Measurements from ENCODE around the gene SMNDC1.

The SMNDC1 gene

DNA sequence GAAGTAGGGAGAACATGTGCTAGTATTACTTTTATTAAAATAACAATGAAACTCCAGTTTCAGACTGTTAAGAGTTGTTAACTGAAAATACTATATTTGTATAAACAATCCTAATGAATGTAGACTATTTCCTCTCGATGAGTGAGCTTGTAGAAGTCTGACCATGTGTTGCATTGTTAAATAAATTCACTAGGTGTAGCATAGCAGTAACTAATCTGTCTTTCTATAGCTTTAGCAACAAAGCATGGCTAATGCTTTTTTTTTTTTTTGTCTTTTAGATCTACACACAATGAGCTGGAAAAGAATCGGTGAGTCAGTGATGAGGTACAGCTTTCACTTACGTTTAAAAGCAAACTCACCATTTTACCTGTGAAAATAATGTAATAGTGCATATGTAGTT is 60.2 kb downstream of the SMNDC1 start:
- DNase-seq = no peak

DNA sequence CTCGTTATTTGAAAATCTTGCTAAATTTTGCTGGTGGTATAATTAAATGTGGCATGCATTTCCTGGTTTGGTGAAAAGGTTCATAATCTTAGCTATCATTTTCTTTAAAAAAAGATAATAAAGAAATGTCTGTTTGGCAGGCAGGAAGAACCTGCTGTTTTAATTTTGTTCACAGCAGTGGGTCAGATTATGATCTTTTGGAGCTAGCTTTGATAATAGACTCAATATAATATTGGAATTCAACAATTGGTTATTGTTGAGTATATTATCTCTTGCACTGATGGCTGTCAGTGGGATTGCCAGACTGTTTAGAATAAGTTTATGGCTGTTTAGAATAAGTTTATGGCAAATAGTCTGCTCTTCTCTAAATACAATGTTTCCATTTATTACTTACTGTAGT is 62.2 kb downstream of the SMNDC1 start:
- no peak for DNase-seq

DNA sequence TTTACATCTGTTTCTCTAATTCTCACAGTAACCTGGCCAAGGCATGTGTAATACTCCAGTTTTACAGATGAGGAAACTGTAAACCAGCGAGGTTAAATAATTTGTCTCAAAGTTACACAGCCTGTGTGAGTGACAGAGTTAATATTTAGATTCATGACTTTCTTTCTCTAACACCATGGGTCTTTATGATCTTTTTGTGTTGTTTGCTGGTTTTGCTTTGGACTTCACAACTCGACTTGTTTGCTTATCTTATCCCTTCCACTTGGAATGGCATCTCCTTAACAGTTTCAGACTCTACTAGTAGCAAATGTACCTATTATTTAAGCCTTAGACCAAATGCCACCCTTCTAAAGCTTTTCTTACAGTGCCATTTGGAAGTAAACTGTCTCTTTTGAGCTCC is 62.9 kb downstream of the SMNDC1 start:
- DNase-seq = no peak

DNA sequence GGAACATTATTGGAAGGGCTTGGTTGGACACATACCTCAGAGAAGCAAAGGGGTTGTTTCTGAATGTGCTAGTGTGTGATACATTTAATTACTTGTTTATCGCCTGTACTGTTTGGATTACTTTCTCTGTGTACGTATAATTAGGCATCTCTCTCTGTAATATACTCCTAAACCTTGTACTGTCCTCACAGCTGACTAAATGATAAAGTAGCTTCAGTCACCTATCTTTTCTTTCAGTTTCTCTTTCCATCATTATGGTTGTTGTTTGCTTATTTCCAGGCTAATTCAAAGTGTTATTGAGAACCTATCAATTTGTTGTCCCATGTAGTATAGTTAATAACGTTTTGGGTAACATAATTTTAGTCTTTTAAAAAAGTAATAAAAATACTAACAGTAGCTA is 63.3 kb downstream of the SMNDC1 start:
- DNase-seq = no peak
